GM12878 (cell line): ENCODE results near the gene NPB. TPM values are rescaled to one million over a fixed set of nuclear protein-coding genes. Genes with fewer than 3 reads are reported as not detected.

Experiments
- ATAC-seq: fragments of 200-7000 bp; cut with Tn5 transposase; 3 replicates; pipeline ENCODE4 v1.9.1; 2020; ENCODE audit warnings: mild to moderate bottlenecking, moderate library complexity
- BruUV-seq: library from RNA; stranded (reverse); fragments of 400-500 nt; replicated peaks from 2 replicates; lab custom pipeline; 2021; lab: Mats Ljungman, UMichigan
- CTCF ChIA-PET: fragments of 300-600 bp; sonication (Branson Sonifier 250); formaldehyde crosslinking; extraction: SDS; loops from one replicate; lab custom pipeline; 2021; ENCODE audit warnings: inconsistent platforms; lab: Yijun Ruan, JAX
- POLR2A ChIA-PET: fragments of 350-600 bp; formaldehyde crosslinking; extraction: SDS; loops from one replicate; lab custom pipeline; 2021; ENCODE audit warnings: inconsistent platforms; lab: Charles Lee
- RAD21 ChIA-PET: fragments of 300-600 bp; sonication (Branson Sonifier 250); formaldehyde crosslinking; loops from one replicate; lab custom pipeline; 2023; ENCODE audit warnings: antibody characterized with exemption; ENCODE audit not compliant: unreplicated experiment; lab: Charles Lee
- SMC1A ChIA-PET: fragments of 300-600 bp; sonication (Branson Sonifier 250); formaldehyde crosslinking; loops from one replicate; lab custom pipeline; 2023; ENCODE audit not compliant: unreplicated experiment, uncharacterized antibody; lab: Charles Lee
- DNase-seq: peaks from one replicate; pipeline ENCODE4 v3.0.0-alpha.2; 2011; ENCODE audit warnings: low read depth, low spot score
- FAIRE-seq: peaks from 3 replicates; lab custom pipeline; 2011; peaks lifted over from hg19 to GRCh38; lab: Jason Lieb, UNC
- H2AFZ ChIP-seq: 2 replicates; pipeline ENCODE4 v1.6.0; 2011; ENCODE audit warnings: low read depth, low read length, control low read depth; ENCODE audit not compliant: control insufficient read depth
- H3K27ac ChIP-seq: 2 replicates; pipeline ENCODE4 v1.5.1; 2011; ENCODE audit warnings: control low read depth; ENCODE audit not compliant: control insufficient read depth, insufficient read depth
- H3K27me3 ChIP-seq, 2 experiments: replicated peaks in 1 of 2; 2 replicates each; pipeline versions ENCODE4 v1.6.0 to v1.6.1; 2011; ENCODE audit warnings: low read length in 1 of 2; ENCODE audit not compliant: control insufficient read depth in 2 of 2, insufficient read depth in 2 of 2
- H3K36me3 ChIP-seq, 2 experiments: 2 replicates each; pipeline ENCODE4 v1.5.1; 2011; ENCODE audit warnings: low read length in 1 of 2; ENCODE audit not compliant: control insufficient read depth in 2 of 2, insufficient read depth in 2 of 2
- H3K4me1 ChIP-seq: 2 replicates; pipeline ENCODE4 v1.6.1; 2011; ENCODE audit warnings: mild to moderate bottlenecking, low read length, moderate library complexity, mixed read lengths; ENCODE audit not compliant: control insufficient read depth, insufficient read depth
- H3K4me2 ChIP-seq: 2 replicates; pipeline ENCODE4 v1.6.0; 2011; ENCODE audit warnings: control low read depth; ENCODE audit not compliant: control insufficient read depth, insufficient read depth
- H3K4me3 ChIP-seq: fragments of 200-600 bp; sonication (generic); 2 replicates; pipeline ENCODE4 v1.5.1; 2016
- H3K79me2 ChIP-seq: 2 replicates; pipeline ENCODE4 v1.6.0; 2011; ENCODE audit warnings: low read length; ENCODE audit not compliant: control insufficient read depth, insufficient read depth
- H3K9ac ChIP-seq: 2 replicates; pipeline ENCODE4 v1.8.0; 2011; ENCODE audit warnings: low read length, control low read depth, mixed read lengths; ENCODE audit not compliant: control insufficient read depth, insufficient read depth
- H3K9me3 ChIP-seq: replicated peaks from 3 replicates; pipeline ENCODE4 v1.5.1; 2011; ENCODE audit warnings: mild to moderate bottlenecking, low read length; ENCODE audit not compliant: control insufficient read depth, insufficient read depth
- H4K20me1 ChIP-seq: 2 replicates; pipeline ENCODE4 v1.6.0; 2011; ENCODE audit not compliant: control insufficient read depth, insufficient read depth
- EP300 ChIP-seq, 2 experiments: fragments of 150-350 bp in 1 of 2; IDR thresholded peaks; 2 replicates each; pipeline ENCODE4 v1.6.1; 2011 to 2012; ENCODE audit warnings: low read depth in 2 of 2, low read length in 2 of 2, borderline replicate concordance in 1 of 2, improper control_type of control experiment in 1 of 2, inconsistent platforms in 1 of 2; ENCODE audit not compliant: control insufficient read depth in 1 of 2
- ESRRA ChIP-seq: IDR thresholded peaks from 2 replicates; pipeline ENCODE4 v1.6.1; 2012; ENCODE audit warnings: mild to moderate bottlenecking, low read length, improper control_type of control experiment
- EZH2 ChIP-seq: IDR thresholded peaks from 2 replicates; pipeline ENCODE4 v1.6.1; 2012; ENCODE audit warnings: low read depth, mild to moderate bottlenecking, control low read depth, inconsistent platforms, low read length, borderline replicate concordance; ENCODE audit not compliant: control insufficient read depth
- GATAD2B ChIP-seq: fragments of 450-650 bp; conservative IDR thresholded peaks from 2 replicates; pipeline ENCODE4 v1.6.1; 2017; ENCODE audit warnings: low read depth, mild to moderate bottlenecking, moderate library complexity
- HDAC6 ChIP-seq: fragments of 200-600 bp; sonication (generic); IDR thresholded peaks from one replicate; pipeline ENCODE4 v1.8.0; 2017; ENCODE audit warnings: antibody characterized with exemption; ENCODE audit not compliant: unreplicated experiment
- HDGF ChIP-seq: fragments of 450-650 bp; IDR thresholded peaks from 2 replicates; pipeline ENCODE4 v1.6.1; 2016; ENCODE audit warnings: antibody characterized with exemption
- MYB ChIP-seq: fragments of 150-350 bp; IDR thresholded peaks from 2 replicates; pipeline ENCODE4 v1.6.1; 2014; ENCODE audit warnings: mild to moderate bottlenecking, low read depth, low read length, borderline replicate concordance
- NFIC ChIP-seq: IDR thresholded peaks from 2 replicates; pipeline ENCODE4 v1.6.1; 2012; ENCODE audit warnings: low read depth, mild to moderate bottlenecking, inconsistent platforms, low read length, moderate library complexity
- NRF1 ChIP-seq: conservative IDR thresholded peaks from 2 replicates; pipeline ENCODE4 v1.6.1; 2011; ENCODE audit warnings: mild to moderate bottlenecking, low read depth, low read length, improper control_type of control experiment
- POU2F2 ChIP-seq: IDR thresholded peaks from 3 replicates; pipeline ENCODE4 v1.6.1; 2011; ENCODE audit warnings: low read depth, mild to moderate bottlenecking, low read length, borderline replicate concordance
- RB1 ChIP-seq: fragments of 450-650 bp; formaldehyde crosslinking; IDR thresholded peaks from 2 replicates; pipeline ENCODE4 v1.6.1; 2017; ENCODE audit warnings: mild to moderate bottlenecking, borderline replicate concordance
- SMC3 ChIP-seq: IDR thresholded peaks from 2 replicates; pipeline ENCODE4 v1.6.1; 2011; ENCODE audit warnings: low read length, improper control_type of control experiment, borderline replicate concordance
- TCF12 ChIP-seq: IDR thresholded peaks from 2 replicates; pipeline ENCODE4 v1.6.1; 2011; ENCODE audit warnings: low read depth, mild to moderate bottlenecking, low read length
- YBX1 ChIP-seq: fragments of 450-650 bp; IDR thresholded peaks from 2 replicates; pipeline ENCODE4 v1.6.1; 2016; ENCODE audit warnings: antibody characterized with exemption
- WGBS: methylation state at CpG from one replicate; pipeline ENCODE4 v1.1.6; 2016; ENCODE audit warnings: low lambda C conversion rate; ENCODE audit not compliant: insufficient replicate concordance, insufficient coverage; ENCODE audit errors: missing lambda C conversion rate; 5-methylcytosine and 5-hydroxymethylcytosine counted together
- in situ Hi-C: fragments of 300-500 bp; cut with MboI; formaldehyde crosslinking; loops from 9 replicates; pipeline ENCODE4 v1.14.3; 2018; ENCODE audit warnings: mixed read lengths
- intact Hi-C: fragments of 100-400 bp; cut with micrococcal nuclease; formaldehyde crosslinking; loops from one replicate; pipeline ENCODE4 v1.14.2; 2022; ENCODE audit not compliant: unreplicated experiment
- polyA plus RNA-seq, 11 experiments: library from polyadenylated mRNA; depleted of rRNA in 4 of 11; unstranded in 6 of 11; stranded (reverse) in 5 of 11; fragments of >200 nt; fragmentation: Nextera tagmentation in 4 of 11; fragmentation: Illumina TruSeq in 1 of 11; extraction: Ambion mirVana in 4 of 11; extraction: Trizol in 1 of 11; gene quantifications; 1 replicate in 1 of 11; 2 replicates in 10 of 11; pipeline versions ENCODE4 v1.2.1 to v1.2.3, GENCODE V29; 2011 to 2016; ENCODE audit warnings: inconsistent platforms in 2 of 11, missing spikeins in 2 of 11, low read depth in 1 of 11
- total RNA-seq, 4 experiments: library from RNA; depleted of rRNA in 3 of 4; stranded (reverse); fragments of >200 nt in 3 of 4; fragmentation: Illumina TruSeq in 1 of 4; extraction: Trizol in 1 of 4; gene quantifications; 2 replicates each; pipeline versions ENCODE4 v1.2.1 to v1.2.3, GENCODE V29; 2013 to 2021
- TF ChIP-seq, protein P1 (sequence below): fragments of 450-650 bp; IDR thresholded peaks from 2 replicates; pipeline ENCODE4 v1.6.1; 2017; ENCODE audit warnings: mild to moderate bottlenecking, moderate library complexity
- TF ChIP-seq, protein P2 (sequence below): IDR thresholded peaks from 2 replicates; pipeline ENCODE4 v1.6.1; 2011; ENCODE audit warnings: borderline replicate concordance, low read depth, mild to moderate bottlenecking, moderate library complexity, low read length; ENCODE audit not compliant: insufficient read depth, poor library complexity, severe bottlenecking
- TF ChIP-seq, protein P3 (sequence below): IDR thresholded peaks from 2 replicates; pipeline ENCODE4 v1.6.1; 2011; ENCODE audit warnings: borderline replicate concordance, low read depth, mild to moderate bottlenecking, moderate library complexity, mixed read lengths, low read length; ENCODE audit not compliant: insufficient read depth; ENCODE audit errors: extremely low read length

Gene NPB
- total and polyA plus RNA-seq, 10 of the 15 experiments (the other 5 are each of a cell fraction or from before 2014, with no cell fraction given): 0.03 to 0.40 (median 0.15) TPM; not detected in 2

DNA sequence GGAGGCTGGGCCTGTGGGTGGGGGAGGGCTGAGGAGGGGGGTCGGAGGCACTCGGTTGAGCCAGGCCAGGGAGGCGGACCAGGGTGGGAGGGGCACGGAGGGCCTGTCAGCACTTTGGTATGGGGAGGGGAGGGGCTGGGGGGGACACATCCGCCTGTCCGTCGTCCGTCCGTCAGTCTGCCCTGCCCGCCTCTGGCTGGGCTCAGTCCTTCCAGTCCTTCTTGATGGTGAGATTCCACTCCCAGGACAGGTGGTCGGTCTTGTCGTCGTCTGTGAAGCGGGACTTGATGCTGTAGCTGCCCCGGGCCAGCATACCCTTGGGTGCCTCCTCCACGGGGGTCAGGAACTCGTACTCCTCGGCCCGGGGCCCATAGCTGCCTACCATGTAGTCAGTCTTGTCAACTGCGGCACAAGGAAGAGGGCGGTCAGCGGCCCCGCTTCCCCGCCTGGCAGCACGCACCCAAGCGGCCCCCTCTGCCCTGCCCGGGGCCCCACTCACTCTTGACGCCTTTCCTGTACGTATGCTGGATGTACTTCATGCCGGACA lies 33.3 kb upstream of the NPB start:
- ChIA-PET RAD21 (interaction anchor here (0.9 to 2.1 kb wide), 4 partner anchors 7 to 87 kb away, joined by 3 to 8 read pairs (median 4); no protein-coding TSS in a partner anchor), SMC1A (interaction anchor here (1.6 to 1.7 kb wide), 2 partner anchors 7 to 25 kb away, joined by 5 to 7 read pairs; no protein-coding TSS in a partner anchor), CTCF (interaction anchor here (0.9 to 2.5 kb wide), 12 partner anchors 8 to 169 kb away, joined by 3 to 10 read pairs (median 4); partner anchors contain the start of genes DCXR and P4HB), POLR2A (interaction anchor here (0.7 to 3.5 kb wide), 5 partner anchors 10 to 56 kb away, joined by 3 to 26 read pairs (median 10); partner anchors contain the start of genes ALYREF and ANAPC11)
- BruUV-seq: TSS peak; percentile 76
- H3K4me3 ChIP-seq: peak overlapping the region; percentile 95
- peaks cover 60% of the 10 kb centered on the region for H3K79me2 ChIP-seq
- peak overlapping the region; percentile 81; the same call in 1 of the 2 replicates for H3K4me2 ChIP-seq
- peaks cover 3 to 24% of the 10 kb centered on the region in 2 experiments; a peak in 3 of 4 replicates for H3K36me3 ChIP-seq
- 0 out of 2 replicates have a peak, but pooled peaks cover 3% of the 10 kb centered on the region for H4K20me1 ChIP-seq
- no peak overlapping the region for H3K9ac ChIP-seq
- H3K27me3 ChIP-seq: no peaks in the 10 kb centered on the region
- ATAC-seq: no peak
- no peak overlapping the region for H2AFZ ChIP-seq
- intact Hi-C loops (no loop called here), in situ Hi-C loops (no loop called here)
- FAIRE-seq: no peak
- WGBS: 73% methylated on average over 20 of the region's 30 CpGs
- H3K27ac ChIP-seq: no peak overlapping the region
- 0 out of 2 replicates have a peak, but pooled peaks cover 8% of the 10 kb centered on the region for H3K4me1 ChIP-seq
- no peak for DNase-seq
- no peaks in the 10 kb centered on the region for H3K9me3 ChIP-seq
- TF ChIP-seq, protein P1, sequence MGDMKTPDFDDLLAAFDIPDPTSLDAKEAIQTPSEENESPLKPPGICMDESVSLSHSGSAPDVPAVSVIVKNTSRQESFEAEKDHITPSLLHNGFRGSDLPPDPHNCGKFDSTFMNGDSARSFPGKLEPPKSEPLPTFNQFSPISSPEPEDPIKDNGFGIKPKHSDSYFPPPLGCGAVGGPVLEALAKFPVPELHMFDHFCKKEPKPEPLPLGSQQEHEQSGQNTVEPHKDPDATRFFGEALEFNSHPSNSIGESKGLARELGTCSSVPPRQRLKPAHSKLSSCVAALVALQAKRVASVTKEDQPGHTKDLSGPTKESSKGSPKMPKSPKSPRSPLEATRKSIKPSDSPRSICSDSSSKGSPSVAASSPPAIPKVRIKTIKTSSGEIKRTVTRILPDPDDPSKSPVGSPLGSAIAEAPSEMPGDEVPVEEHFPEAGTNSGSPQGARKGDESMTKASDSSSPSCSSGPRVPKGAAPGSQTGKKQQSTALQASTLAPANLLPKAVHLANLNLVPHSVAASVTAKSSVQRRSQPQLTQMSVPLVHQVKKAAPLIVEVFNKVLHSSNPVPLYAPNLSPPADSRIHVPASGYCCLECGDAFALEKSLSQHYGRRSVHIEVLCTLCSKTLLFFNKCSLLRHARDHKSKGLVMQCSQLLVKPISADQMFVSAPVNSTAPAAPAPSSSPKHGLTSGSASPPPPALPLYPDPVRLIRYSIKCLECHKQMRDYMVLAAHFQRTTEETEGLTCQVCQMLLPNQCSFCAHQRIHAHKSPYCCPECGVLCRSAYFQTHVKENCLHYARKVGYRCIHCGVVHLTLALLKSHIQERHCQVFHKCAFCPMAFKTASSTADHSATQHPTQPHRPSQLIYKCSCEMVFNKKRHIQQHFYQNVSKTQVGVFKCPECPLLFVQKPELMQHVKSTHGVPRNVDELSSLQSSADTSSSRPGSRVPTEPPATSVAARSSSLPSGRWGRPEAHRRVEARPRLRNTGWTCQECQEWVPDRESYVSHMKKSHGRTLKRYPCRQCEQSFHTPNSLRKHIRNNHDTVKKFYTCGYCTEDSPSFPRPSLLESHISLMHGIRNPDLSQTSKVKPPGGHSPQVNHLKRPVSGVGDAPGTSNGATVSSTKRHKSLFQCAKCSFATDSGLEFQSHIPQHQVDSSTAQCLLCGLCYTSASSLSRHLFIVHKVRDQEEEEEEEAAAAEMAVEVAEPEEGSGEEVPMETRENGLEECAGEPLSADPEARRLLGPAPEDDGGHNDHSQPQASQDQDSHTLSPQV: no peak
- TF ChIP-seq, protein P2, sequence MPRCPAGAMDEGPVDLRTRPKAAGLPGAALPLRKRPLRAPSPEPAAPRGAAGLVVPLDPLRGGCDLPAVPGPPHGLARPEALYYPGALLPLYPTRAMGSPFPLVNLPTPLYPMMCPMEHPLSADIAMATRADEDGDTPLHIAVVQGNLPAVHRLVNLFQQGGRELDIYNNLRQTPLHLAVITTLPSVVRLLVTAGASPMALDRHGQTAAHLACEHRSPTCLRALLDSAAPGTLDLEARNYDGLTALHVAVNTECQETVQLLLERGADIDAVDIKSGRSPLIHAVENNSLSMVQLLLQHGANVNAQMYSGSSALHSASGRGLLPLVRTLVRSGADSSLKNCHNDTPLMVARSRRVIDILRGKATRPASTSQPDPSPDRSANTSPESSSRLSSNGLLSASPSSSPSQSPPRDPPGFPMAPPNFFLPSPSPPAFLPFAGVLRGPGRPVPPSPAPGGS: peak; percentile 3
- TF ChIP-seq HDGF (no peak), EZH2 (no peak), POU2F2 (peak; percentile 50; the same call in 1 of the 3 replicates), MYB (no peak), YBX1 (no peak), GATAD2B (no peak), EP300 (IDR thresholded peaks at IDR 0.05; ENCODE audit: borderline replicate concordance in 1 of 2, control insufficient read depth in 1 of 2, low read depth in 2 of 2, low read length in 2 of 2) (no peak), ESRRA (no peak), SMC3 (no peak), NFIC (no peak), NRF1 (no peak), TCF12 (no peak), RB1 (no peak), HDAC6 (no peak)
- TF ChIP-seq, protein P3, sequence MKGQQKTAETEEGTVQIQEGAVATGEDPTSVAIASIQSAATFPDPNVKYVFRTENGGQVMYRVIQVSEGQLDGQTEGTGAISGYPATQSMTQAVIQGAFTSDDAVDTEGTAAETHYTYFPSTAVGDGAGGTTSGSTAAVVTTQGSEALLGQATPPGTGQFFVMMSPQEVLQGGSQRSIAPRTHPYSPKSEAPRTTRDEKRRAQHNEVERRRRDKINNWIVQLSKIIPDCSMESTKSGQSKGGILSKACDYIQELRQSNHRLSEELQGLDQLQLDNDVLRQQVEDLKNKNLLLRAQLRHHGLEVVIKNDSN: no peak
